ENCODE measurements around the gene CDKN2B.

- TF ChIP-seq, protein P1, sequence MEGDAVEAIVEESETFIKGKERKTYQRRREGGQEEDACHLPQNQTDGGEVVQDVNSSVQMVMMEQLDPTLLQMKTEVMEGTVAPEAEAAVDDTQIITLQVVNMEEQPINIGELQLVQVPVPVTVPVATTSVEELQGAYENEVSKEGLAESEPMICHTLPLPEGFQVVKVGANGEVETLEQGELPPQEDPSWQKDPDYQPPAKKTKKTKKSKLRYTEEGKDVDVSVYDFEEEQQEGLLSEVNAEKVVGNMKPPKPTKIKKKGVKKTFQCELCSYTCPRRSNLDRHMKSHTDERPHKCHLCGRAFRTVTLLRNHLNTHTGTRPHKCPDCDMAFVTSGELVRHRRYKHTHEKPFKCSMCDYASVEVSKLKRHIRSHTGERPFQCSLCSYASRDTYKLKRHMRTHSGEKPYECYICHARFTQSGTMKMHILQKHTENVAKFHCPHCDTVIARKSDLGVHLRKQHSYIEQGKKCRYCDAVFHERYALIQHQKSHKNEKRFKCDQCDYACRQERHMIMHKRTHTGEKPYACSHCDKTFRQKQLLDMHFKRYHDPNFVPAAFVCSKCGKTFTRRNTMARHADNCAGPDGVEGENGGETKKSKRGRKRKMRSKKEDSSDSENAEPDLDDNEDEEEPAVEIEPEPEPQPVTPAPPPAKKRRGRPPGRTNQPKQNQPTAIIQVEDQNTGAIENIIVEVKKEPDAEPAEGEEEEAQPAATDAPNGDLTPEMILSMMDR (IDR thresholded peaks at IDR 0.05; ENCODE audit: low read length): no peak
- TF ChIP-seq EZH2phosphoT487 (IDR thresholded peaks at IDR 0.05; ENCODE audit: low read length) (no peak), EZH2 (optimal IDR thresholded peaks at IDR 0.05; ENCODE audit: low read depth, low read length) (no peak)
These were observed 19.5 kb downstream of the CDKN2B start for GRCh38 chr9:21989440-21990189.

Measured in MM.1S (cell line).